H1 (cell line): ENCODE measurements around the gene TNS3. TPM values are rescaled to one million over a fixed set of nuclear protein-coding genes. Genes with fewer than 3 reads are reported as not detected.

ENCODE experiments used
- CTCF ChIA-PET: fragments of 300-600 bp; sonication (Branson Sonifier 250); formaldehyde crosslinking; loops from one replicate; lab custom pipeline; 2021; ENCODE audit not compliant: partially characterized antibody; lab: Charles Lee
- POLR2A ChIA-PET: fragments of 300-600 bp; sonication (Branson Sonifier 250); formaldehyde crosslinking; loops from one replicate; lab custom pipeline; 2021; ENCODE audit warnings: inconsistent platforms; ENCODE audit not compliant: partially characterized antibody; lab: Charles Lee
- DNase-seq, 2 experiments: peaks; one replicate each; pipeline versions ENCODE4 v3.0.0 to v3.0.0-alpha.2; 2010 to 2022; ENCODE audit warnings: low spot score in 2 of 2, low read depth in 1 of 2, mixed read lengths in 1 of 2
- FAIRE-seq: peaks from 2 replicates; lab custom pipeline; 2011; peaks lifted over from hg19 to GRCh38; lab: Jason Lieb, UNC
- H2AFZ ChIP-seq: 2 replicates; pipeline ENCODE4 v1.8.1; 2012; ENCODE audit warnings: low read length, inconsistent platforms
- H2AK5ac ChIP-seq: 2 replicates; pipeline ENCODE4 v1.6.1; 2013; ENCODE audit warnings: low read depth, low read length
- H2BK120ac ChIP-seq: replicated peaks from 2 replicates; pipeline ENCODE3; 2013; ENCODE audit warnings: low read depth, low read length, inconsistent platforms
- H2BK12ac ChIP-seq: 2 replicates; pipeline ENCODE4 v1.6.1; 2013; ENCODE audit warnings: low read depth, low read length
- H2BK15ac ChIP-seq: 2 replicates; pipeline ENCODE4 v1.6.1; 2013; ENCODE audit warnings: low read length
- H2BK20ac ChIP-seq: 2 replicates; pipeline ENCODE4 v1.6.1; 2013; ENCODE audit warnings: low read length
- H2BK5ac ChIP-seq: 2 replicates; pipeline ENCODE4 v1.6.1; 2013; ENCODE audit warnings: low read depth, low read length
- H3K14ac ChIP-seq: 2 replicates; pipeline ENCODE4 v1.6.1; 2013; ENCODE audit warnings: inconsistent platforms; ENCODE audit not compliant: insufficient read length
- H3K18ac ChIP-seq: 2 replicates; pipeline ENCODE4 v1.6.1; 2013; ENCODE audit warnings: low read length; ENCODE audit errors: extremely low read depth
- H3K23ac ChIP-seq: 2 replicates; pipeline ENCODE4 v1.6.1; 2013; ENCODE audit warnings: inconsistent platforms; ENCODE audit not compliant: insufficient read length
- H3K23me2 ChIP-seq: 2 replicates; pipeline ENCODE4 v1.6.1; 2013; ENCODE audit warnings: low read depth, low read length
- H3K27ac ChIP-seq: 2 replicates; pipeline ENCODE4 v1.6.1; 2011; ENCODE audit warnings: low read depth, low read length, inconsistent platforms
- H3K27me3 ChIP-seq, 4 experiments: replicated peaks in 1 of 4; 1 replicate in 1 of 4; 2 replicates in 3 of 4; pipeline versions ENCODE4 v1.6.1 to v1.8.1; 2011 to 2013; ENCODE audit warnings: low read length in 3 of 4, mild to moderate bottlenecking in 3 of 4, inconsistent platforms in 2 of 4, mixed read lengths in 2 of 4, moderate library complexity in 1 of 4; ENCODE audit not compliant: control insufficient read depth in 3 of 4, insufficient read depth in 3 of 4; ENCODE audit errors: extremely low read depth in 1 of 4
- H3K36me3 ChIP-seq, 4 experiments: 2 replicates each; pipeline versions ENCODE4 v1.6.1 to v1.8.1; 2011 to 2013; ENCODE audit warnings: mild to moderate bottlenecking in 4 of 4, low read length in 3 of 4, moderate library complexity in 2 of 4, control low read depth in 1 of 4, inconsistent platforms in 1 of 4; ENCODE audit not compliant: insufficient read depth in 4 of 4, control insufficient read depth in 2 of 4
- H3K4ac ChIP-seq: replicated peaks from 2 replicates; pipeline ENCODE3; 2013; ENCODE audit warnings: low read length, low read depth, mixed read lengths, inconsistent platforms; ENCODE audit not compliant: insufficient read length
- H3K4me1 ChIP-seq, 4 experiments: replicated peaks in 1 of 4; 1 replicate in 1 of 4; 2 replicates in 3 of 4; pipeline versions ENCODE4 v1.6.1 to v1.8.1; 2011 to 2013; ENCODE audit warnings: low read length in 3 of 4, inconsistent platforms in 2 of 4, mixed read lengths in 1 of 4; ENCODE audit not compliant: insufficient read depth in 4 of 4, control insufficient read depth in 3 of 4
- H3K4me2 ChIP-seq, 2 experiments: 2 replicates each; pipeline versions ENCODE4 v1.6.1 to v1.8.1; 2011 to 2013; ENCODE audit warnings: low read depth in 2 of 2, low read length in 2 of 2, control low read depth in 1 of 2, inconsistent platforms in 1 of 2, mild to moderate bottlenecking in 1 of 2; ENCODE audit not compliant: insufficient read depth in 1 of 2
- H3K4me3 ChIP-seq, 4 experiments: fragments of 200-600, 300-600 bp in 1 of 4; sonication (generic), shearing (Covaris generic), sonication (Bioruptor Twin) in 1 of 4; 2 replicates each; pipeline versions ENCODE4 v1.5.1 to v1.8.1; 2011 to 2016; ENCODE audit warnings: low read length in 4 of 4, low read depth in 3 of 4, control low read depth in 2 of 4, inconsistent platforms in 2 of 4, mild to moderate bottlenecking in 2 of 4, mixed read lengths in 1 of 4, moderate library complexity in 1 of 4; ENCODE audit not compliant: insufficient read depth in 2 of 4; ENCODE audit errors: extremely low read depth in 1 of 4
- H3K56ac ChIP-seq: replicated peaks from 2 replicates; pipeline ENCODE3; 2013; ENCODE audit warnings: low read depth, mild to moderate bottlenecking, mixed read lengths, low read length, inconsistent platforms; ENCODE audit not compliant: insufficient read length
- H3K79me1 ChIP-seq: 2 replicates; pipeline ENCODE4 v1.6.1; 2013; ENCODE audit warnings: low read depth, low read length, control low read depth
- H3K79me2 ChIP-seq, 2 experiments: 2 replicates each; pipeline versions ENCODE4 v1.6.1 to v1.8.1; 2012 to 2013; ENCODE audit warnings: low read length in 2 of 2, mild to moderate bottlenecking in 2 of 2, inconsistent platforms in 1 of 2; ENCODE audit not compliant: insufficient read depth in 2 of 2, control insufficient read depth in 1 of 2
- H3K9ac ChIP-seq, 4 experiments: replicated peaks in 1 of 4; 1 replicate in 1 of 4; 2 replicates in 3 of 4; pipeline versions ENCODE4 v1.6.1 to v1.8.1; 2011 to 2013; ENCODE audit warnings: low read depth in 3 of 4, low read length in 3 of 4, control low read depth in 2 of 4, mild to moderate bottlenecking in 2 of 4, moderate library complexity in 2 of 4, inconsistent platforms in 1 of 4; ENCODE audit errors: extremely low read depth in 1 of 4
- H3K9me3 ChIP-seq, 2 experiments: 2 replicates each; pipeline versions ENCODE4 v1.6.1 to v1.8.1; 2012 to 2013; ENCODE audit warnings: mild to moderate bottlenecking in 2 of 2, moderate library complexity in 2 of 2, control low read depth in 1 of 2, inconsistent platforms in 1 of 2, low read depth in 1 of 2, low read length in 1 of 2, mixed read lengths in 1 of 2; ENCODE audit not compliant: insufficient read depth in 2 of 2
- H4K20me1 ChIP-seq, 2 experiments: replicated peaks in 1 of 2; 2 replicates each; pipeline versions ENCODE3 to v1.8.1; 2011 to 2013; ENCODE audit warnings: inconsistent platforms in 2 of 2, low read length in 2 of 2, mild to moderate bottlenecking in 1 of 2; ENCODE audit not compliant: insufficient read depth in 2 of 2, control insufficient read depth in 1 of 2
- H4K5ac ChIP-seq: 2 replicates; pipeline ENCODE4 v1.6.1; 2013; ENCODE audit warnings: low read length, low read depth, mixed read lengths, inconsistent platforms; ENCODE audit not compliant: insufficient read length
- H4K8ac ChIP-seq: 2 replicates; pipeline ENCODE4 v1.8.0; 2013; ENCODE audit warnings: mild to moderate bottlenecking, moderate library complexity, low read length, inconsistent platforms; ENCODE audit not compliant: insufficient read depth; ENCODE audit errors: extremely low read depth
- H4K91ac ChIP-seq: replicated peaks from 2 replicates; pipeline ENCODE3; 2013; ENCODE audit warnings: low read length, mixed read lengths, inconsistent platforms; ENCODE audit not compliant: insufficient read length
- ATF2 ChIP-seq: IDR thresholded peaks from 2 replicates; pipeline ENCODE4 v1.6.1; 2012; ENCODE audit warnings: low read length, inconsistent platforms
- KDM1A ChIP-seq: fragments of 200-600, 300-600 bp; sonication (generic); IDR thresholded peaks from 2 replicates; pipeline ENCODE4 v1.7.1; 2016; ENCODE audit warnings: mild to moderate bottlenecking, low read length, borderline replicate concordance
- SIN3A ChIP-seq, 2 experiments: IDR thresholded peaks in 1 of 2; conservative IDR thresholded peaks in 1 of 2; 2 replicates each; pipeline ENCODE4 v1.6.1; 2011 to 2012; ENCODE audit warnings: low read length in 2 of 2, improper control_type of control experiment in 1 of 2, low read depth in 1 of 2, mild to moderate bottlenecking in 1 of 2
- WGBS, 2 experiments: shearing (Covaris generic) in 1 of 2; methylation state at CpG; one replicate each; pipeline versions ENCODE4 v1.1.6 to v1.1.7; 2013 to 2015; ENCODE audit warnings: low lambda C conversion rate in 2 of 2, mixed read lengths in 2 of 2, inconsistent platforms in 1 of 2, low coverage in 1 of 2, missing lambda C conversion rate in 1 of 2; ENCODE audit not compliant: insufficient replicate concordance in 2 of 2, insufficient coverage in 1 of 2, insufficient read length in 1 of 2; ENCODE audit errors: extremely low coverage in 1 of 2, missing lambda C conversion rate in 1 of 2; 5-methylcytosine and 5-hydroxymethylcytosine counted together
- polyA plus RNA-seq, 7 experiments: library from polyadenylated mRNA; depleted of rRNA in 3 of 7; stranded (reverse) in 5 of 7; unstranded in 2 of 7; fragments of >200 nt in 5 of 7; fragments of 200-250 nt in 2 of 7; gene quantifications; 1 replicate in 5 of 7; 2 replicates in 1 of 7; 4 replicates in 1 of 7; pipeline versions ENCODE4 v1.2.1 to v1.2.3, GENCODE V29; 2011 to 2013; ENCODE audit warnings: missing spikeins in 2 of 7, mixed read lengths in 2 of 7
- total RNA-seq: library from RNA; stranded (reverse); fragmentation: NEBNext Ultra II Directional; extraction: Animal tissue kit (Norgen Biotek cat#: 25700); gene quantifications from 2 replicates; pipeline ENCODE4 v1.2.1, GENCODE V29; 2021

The TNS3 gene
- total and polyA plus RNA-seq, 2 of the 8 experiments (the other 6 are each of a cell fraction or from before 2014, with no cell fraction given), result 11.9 to 24.2 TPM

- no peak overlapping the region for H2BK15ac ChIP-seq
- H2BK120ac ChIP-seq, result no peak overlapping the region
- H4K5ac ChIP-seq, result no peak overlapping the region
- peaks cover 14 to 43% (median 37%) of the 10 kb centered on the region in 4 experiments for H3K27me3 ChIP-seq
- no peak overlapping the region for H3K4ac ChIP-seq
- H3K79me1 ChIP-seq, result peaks cover 6% of the 10 kb centered on the region
- ChIA-PET POLR2A (interaction anchor here (1.0 to 1.2 kb wide), 3 partner anchors 10 to 85 kb away, joined by 3 read pairs; no protein-coding TSS in a partner anchor), CTCF (interaction anchor here (1.2 to 3.1 kb wide), 10 partner anchors 12 to 335 kb away, joined by 3 to 9 read pairs (median 5); no protein-coding TSS in a partner anchor)
- H2AFZ ChIP-seq, result no peak overlapping the region
- no peak overlapping the region; the same call in 1 of the 2 replicates for H2BK12ac ChIP-seq
- H2AK5ac ChIP-seq, result 0 out of 2 replicates have a peak overlapping the region, but pooled peaks have one; percentile 27
- H3K4me1 ChIP-seq, result peaks cover 7 to 29% (median 11%) of the 10 kb centered on the region in 4 experiments
- no peak overlapping the region for H3K18ac ChIP-seq
- no peak overlapping the region for H3K27ac ChIP-seq
- DNase-seq, result no peak
- H4K20me1 ChIP-seq, result peaks cover 20 to 48% of the 10 kb centered on the region in 2 experiments
- no peak overlapping the region for H3K23ac ChIP-seq
- H3K9ac ChIP-seq, result no peak overlapping the region
- H3K14ac ChIP-seq, result no peak overlapping the region
- no peak overlapping the region for H4K8ac ChIP-seq
- FAIRE-seq, result no peak
- H3K23me2 ChIP-seq, result peaks cover 6% of the 10 kb centered on the region; the same call in 1 of the 2 replicates
- no peak overlapping the region for H2BK5ac ChIP-seq
- no peak overlapping the region for H4K91ac ChIP-seq
- H3K4me2 ChIP-seq, result no peak overlapping the region
- no peak overlapping the region for H2BK20ac ChIP-seq
- peaks cover 0 to 12% of the 10 kb centered on the region in 2 experiments; a peak in 2 of 4 replicates for H3K9me3 ChIP-seq
- H3K79me2 ChIP-seq, result no peaks in the 10 kb centered on the region
- 93% methylated on average over 7 of the region's 7 CpGs; no CpG with 5 or more reads in 1 of the 2 experiments for WGBS, 2 experiments
- no peak overlapping the region for H3K56ac ChIP-seq
- no peaks in the 10 kb centered on the region for H3K36me3 ChIP-seq
- H3K4me3 ChIP-seq, result no peak overlapping the region
- TF ChIP-seq SIN3A (conservative IDR thresholded peaks at IDR 0.05 in 1 of 2, IDR thresholded peaks at IDR 0.05 in 1 of 2; ENCODE audit: low read depth in 1 of 2, low read length in 2 of 2) (no peak), KDM1A (no peak), ATF2 (no peak)
Observed at GRCh38 chr7:47484457-47484856, 97.5 kb downstream of the TNS3 start.
